ENCODE measurements around the gene AMIGO2.

AMIGO2 gene

DNA sequence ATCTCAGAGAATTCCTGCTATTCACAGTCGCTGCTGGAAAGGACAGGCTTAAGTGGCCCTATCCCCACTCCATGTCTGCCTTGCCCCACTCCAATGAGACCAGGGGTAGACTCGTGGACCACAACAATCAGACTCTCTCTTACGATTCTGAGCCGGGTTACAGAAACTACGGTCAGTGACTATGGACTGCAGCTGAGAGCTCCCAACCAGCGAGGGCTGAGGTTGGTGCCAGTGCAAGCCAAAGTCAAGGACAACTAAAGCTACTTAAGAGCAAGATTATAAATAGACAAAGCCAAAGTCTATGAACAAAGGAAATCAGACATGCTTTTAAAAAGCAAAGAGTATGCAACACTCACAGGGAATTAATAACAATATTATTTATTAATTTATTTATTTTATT, 18.3 kb upstream of the AMIGO2 start:
- no peak for DNase-seq (ENCODE audit: low read depth)

DNA sequence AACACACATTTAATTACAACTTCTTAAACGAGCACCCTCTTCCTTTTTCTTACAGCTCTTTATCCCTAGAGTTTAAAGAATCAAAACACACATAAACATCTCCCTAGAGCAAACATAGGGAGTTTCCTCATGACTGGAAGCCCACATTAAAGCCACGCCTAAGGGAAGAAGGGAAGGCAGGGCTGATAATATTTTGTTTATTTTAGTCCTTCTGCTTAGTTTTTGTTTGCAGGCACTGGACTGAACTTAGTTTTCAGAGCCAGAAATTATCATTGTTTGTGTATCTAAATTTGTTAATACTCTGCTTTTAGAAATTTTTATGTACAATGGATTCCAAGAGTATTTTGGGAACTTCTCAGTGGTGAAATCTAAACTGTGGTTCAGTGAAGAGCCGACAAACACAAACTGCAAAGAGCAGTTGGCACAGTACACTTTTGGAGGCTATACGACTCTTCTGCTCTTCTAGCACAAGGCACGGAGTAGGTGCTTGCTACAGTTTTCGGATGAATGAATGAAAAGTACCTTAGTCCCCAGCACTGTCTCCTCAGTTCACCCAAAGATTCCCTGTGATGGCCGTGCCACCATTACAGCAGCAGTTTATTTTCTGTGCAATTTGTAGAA, 17.6 kb upstream of the AMIGO2 start:
- DNase-seq (ENCODE audit: low read depth): no peak

DNA sequence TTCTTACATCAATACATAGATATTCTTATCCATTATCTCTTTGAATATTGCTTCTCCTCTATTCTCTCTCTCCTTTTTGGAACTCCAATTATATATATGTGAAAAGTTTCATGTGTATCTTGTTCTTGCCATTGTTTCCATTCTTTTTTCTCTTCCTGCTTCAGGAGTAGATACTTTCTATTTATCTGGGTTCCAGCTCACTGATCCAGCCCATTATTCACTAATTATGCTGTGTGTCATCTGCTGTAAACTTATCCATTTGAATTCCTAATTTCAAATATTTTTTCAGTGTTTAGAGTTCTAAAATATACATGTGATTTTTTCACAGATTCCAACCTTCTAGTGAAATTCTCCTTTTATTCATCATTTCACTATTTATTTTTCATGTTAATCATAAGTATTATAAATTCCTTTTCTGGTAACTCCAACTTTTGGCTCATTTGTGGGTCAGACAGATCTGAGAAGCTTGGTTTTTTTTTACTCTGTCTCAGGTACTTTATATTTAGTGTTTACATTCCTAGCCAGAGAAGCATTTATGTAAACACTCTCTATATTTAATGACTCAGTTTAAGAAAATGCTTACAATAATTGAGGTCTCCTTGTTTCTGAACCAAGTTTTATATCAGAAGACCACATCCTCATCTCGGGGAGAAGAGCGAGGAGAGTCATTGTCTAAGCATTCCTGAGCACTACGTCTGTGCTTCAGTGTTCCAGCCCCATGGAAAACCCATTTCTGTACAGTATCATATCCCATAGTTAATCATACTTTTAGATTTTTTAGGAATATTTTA, 15.9 kb upstream of the AMIGO2 start:
- no peak for DNase-seq (ENCODE audit: low read depth)

DNA sequence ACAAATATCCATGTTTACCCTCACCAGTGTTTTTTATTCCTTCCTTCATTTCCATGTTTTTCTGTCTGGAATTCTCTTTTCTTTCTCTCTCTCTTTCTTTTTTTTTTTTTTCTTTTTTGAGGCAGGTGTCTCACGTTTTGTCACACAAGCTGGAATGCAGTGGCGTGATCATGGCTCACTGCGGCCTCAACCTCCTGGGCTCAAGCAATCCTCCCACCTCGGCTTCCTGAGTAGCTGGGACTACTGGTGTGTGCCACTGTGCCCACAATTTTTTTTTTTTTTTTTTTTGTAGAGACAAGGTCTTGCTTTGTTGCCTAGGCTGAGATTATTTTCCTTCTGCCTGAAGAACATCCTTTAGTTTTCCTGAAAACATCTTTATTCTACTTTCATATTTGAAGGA, 15.0 kb upstream of the AMIGO2 start:
- DNase-seq (ENCODE audit: low read depth): no peak

DNA sequence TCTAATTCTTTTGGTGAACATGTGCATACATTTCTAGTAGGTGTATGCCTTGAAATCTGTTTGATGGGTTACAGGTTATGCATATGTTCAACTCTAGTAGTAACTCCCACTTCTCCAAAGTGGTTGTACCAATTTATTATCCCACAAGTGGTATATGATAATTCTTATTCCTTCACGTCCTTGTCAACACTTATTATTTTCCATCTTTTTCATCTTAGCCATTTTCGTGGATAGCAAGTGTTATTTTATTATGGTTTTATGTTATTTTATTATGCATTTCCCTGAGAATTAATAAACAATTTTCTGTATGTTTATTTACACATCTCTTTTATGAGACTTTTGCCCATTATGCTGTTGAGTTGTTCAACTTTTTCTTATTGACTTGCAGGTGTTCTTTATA, 11.2 kb upstream of the AMIGO2 start:
- DNase-seq (ENCODE audit: low read depth): no peak

DNA sequence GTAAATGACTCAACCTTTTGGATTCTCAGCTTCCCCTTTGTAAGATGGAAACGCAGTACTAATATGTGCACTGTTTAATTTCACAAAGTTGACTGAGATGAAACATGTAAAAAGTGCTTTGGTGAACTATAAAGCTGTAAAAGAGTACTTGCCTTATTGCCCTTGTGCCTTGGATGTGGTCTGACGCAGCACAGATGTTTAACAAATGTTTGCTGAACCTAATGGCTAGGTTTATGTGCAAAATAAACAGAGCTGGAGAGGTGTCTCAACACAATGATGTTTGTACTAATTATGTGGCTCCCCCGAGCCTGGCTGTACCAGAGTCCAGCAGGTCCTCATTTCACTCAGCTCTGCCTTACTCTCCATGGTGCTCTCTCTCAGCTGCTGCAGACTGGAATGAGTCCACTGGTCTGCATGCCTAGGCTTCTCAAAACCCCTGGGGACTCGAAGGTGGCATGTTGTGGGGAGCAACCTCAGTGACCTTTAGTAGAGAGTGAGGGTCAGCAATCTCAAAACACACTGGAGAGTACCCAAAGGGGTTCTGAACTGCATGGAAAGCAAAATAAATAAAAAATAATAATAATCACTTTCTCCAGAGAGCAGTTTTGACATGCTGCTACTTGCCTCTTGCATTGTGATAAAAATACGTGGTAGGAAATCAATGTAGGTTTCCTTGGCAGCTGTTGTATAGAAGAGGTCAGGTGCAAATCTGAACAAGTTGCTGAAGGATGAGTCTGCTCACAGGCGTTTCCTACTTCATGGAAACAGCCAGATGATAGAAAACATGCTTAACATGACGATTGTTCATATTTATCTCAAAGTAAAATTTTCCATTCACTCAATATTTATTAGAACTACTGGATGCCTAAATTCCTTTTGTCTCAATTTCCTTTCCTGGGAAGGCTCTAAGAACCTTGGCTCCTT, 8.5 kb upstream of the AMIGO2 start:
- DNase-seq (ENCODE audit: low read depth): no peak

DNA sequence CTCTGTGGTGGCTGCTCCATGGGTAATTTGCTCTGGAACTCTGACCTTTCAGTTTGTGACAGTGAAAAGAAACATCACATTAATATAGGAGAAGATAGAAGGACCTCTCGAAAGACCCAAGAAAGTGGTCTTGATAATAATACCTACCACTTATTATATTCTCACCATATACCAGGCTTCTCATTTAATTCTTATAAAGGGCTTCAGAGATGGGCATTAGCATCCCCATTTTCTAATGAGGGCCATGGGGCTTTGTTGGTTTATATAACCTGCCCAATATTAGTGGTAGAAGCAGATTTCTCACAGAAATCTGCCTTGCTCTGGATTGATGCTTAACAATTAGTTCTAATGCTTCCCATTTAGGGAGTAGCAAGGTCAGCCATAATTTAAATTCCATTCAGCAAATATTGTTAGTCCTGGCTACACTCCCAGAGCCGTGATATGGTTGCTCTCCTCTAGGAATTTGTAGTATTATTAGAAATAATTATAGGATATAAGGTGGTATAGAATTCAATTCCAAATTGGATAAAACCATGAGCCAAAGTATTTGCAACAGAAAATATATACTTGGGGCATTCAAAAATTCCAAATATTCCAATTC, 7.4 kb upstream of the AMIGO2 start:
- no peak for DNase-seq (ENCODE audit: low read depth)

DNA sequence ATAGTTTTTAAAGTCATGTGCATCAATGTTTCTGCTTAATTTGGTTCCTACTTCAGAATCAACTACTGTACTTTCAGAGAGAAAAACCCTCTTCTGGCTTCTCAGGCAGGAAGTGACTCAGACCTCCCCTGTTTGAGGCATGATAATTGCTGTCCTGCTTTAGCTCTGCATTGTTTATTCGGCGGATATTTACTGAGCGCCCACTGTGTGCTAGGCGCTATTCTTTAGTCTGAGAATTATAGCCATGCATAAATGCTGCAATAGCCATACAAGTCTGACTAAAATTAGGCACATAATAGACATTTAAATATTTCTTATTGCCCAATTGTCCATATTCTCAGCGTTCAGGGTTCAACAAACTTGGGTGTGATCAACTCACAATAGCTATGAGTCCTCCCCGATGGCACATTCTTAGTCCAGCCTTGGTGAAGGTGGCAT, 6.1 kb upstream of the AMIGO2 start:
- no peak for DNase-seq (ENCODE audit: low read depth)

DNA sequence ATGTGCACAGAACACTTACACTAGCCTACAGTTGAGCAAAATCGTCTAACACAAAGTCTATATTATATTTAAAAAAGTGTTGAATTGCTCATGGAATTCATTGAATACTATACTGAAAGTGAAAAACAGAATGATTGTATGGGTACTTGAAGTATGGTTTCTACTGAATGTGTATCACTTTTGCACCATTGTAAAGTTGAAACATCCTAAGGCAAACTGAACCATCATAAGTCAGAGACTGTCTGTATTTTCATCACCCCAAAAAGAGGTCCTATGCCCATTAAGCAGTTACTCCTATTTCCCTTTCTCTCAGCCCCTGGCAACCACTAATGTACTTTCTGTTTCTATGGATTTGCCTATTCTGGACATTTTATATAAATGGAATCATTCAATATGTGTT, 4.4 kb upstream of the AMIGO2 start:
- DNase-seq (ENCODE audit: low read depth): no peak

DNA sequence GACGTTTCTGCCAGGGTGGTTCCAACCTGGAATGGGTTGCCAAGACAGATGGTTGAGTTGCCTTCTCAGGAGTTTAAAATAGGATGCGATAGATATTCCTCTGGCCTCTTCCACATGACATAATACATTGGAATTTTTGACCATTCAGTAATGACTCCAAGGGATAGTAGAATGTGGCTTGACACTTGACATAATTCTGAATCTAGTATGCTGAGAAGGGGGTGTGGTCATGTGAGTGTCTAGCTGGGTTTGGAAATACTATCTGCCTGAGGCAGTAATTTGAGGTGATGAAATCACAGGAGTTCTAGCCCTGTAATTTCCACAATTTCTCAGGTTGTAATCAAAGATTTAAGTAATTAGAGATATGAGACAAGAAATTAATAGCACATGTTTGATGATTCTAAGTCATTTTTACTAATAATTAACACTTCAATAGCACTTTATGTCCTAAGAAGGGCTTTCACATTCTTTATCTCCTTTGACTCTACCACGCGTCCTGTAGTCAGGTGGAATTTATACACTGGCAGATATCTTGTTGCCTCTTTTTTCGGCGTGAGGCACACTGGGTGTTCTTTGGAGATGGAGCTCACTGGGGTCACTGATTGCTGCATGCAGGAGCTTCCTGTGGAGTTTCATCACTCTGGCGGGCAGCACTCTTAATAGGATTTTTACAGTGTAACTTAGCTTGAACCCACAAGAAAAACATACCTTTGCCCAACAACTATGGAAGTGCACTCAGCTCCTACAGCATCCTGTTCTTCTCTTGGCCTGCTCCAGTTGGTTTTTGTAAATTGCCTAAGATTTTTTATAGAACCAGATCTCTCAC, 3.2 kb upstream of the AMIGO2 start:
- DNase-seq (ENCODE audit: low read depth): no peak

DNA sequence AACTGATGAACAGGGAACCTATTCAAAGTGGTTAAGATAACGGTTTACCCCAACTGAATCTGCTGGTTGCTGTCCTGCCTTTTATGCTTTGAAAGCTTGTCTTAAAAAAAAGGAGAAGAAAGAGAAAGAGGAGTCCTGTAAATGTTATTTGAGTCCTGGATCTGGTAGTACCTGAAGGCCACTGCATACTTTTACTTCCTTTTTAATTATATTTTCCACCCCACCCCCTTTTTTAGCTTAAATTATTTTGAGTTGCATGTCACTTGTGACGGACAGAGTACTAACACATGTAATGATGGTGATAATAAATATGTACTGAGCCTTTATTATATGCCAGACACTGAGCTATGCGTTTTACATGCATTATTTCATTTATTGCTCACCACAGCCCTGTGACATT, 2.5 kb upstream of the AMIGO2 start:
- DNase-seq (ENCODE audit: low read depth): no peak

DNA sequence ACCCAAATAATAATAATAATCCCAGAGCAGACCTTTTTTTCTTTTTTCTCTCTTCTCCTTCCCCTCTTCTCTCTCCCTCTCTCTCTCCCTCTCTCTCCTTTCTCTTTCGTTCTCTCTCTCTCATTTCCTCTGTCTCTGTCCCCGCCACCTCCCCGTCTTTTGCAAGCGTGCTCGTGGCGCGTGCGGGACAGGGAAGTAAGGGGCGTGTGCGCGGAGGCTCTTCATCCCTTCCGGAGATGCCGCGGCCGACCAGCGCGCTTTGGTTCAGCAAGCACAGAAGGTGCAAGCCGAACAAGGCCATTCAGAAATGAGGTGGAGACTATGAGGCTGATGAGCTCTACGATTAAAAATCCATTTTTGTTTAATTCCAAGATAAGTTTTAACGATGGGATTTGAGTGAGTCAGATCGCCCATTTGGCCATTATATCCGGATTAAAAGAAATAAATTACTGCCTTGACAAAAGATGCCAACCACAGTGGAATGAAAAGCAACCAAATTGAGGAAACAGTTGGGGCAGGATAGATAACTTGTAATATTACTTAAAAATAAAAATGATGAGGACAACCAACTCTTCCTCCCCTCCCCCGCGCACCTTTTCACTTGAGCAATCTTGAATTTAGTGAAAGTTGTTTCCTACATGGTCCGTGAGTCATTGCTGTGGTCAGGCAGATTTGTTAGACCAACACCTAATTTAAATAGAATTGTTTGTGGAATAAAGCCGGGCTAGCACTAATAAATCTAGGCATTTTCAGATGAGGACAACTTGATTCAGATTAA, 1.2 kb upstream of the AMIGO2 start:
- DNase-seq (ENCODE audit: low read depth): peak; percentile 29

DNA sequence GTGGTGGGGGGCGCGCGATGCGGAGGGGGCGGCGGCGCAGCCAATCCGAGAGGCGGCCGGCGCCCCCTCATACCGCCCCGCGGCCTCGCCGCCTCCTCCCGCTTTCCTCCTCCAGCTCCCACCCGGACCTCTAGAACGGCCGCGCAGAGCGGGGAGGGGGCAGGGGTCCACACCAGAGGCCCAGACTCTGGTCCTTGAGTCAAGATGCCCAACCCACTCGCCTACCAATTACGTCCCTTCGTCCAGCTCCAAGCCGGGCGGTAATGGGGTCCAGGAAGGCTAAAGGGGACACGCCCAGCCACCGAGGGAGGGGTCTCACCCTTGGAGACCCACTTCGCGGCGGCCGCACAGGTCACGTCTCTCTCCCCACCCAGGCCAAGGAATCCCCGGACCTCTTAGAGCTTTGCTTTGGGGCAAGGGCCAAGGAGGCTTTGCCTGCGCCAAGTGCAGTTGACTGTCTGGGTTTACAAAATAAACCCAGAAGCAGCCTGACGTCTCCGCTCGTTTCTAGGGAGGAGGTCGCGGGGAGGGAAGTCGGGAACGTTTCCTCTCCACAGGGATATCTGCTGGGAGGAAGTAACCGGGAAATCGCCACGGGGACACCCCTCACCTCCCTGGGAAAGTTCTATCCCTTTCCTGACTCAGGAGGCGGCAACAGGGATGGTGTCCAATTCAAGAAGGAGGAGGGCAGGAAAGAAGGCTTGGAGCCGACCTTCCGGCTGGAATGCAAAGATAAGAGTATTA, 394 bp upstream of the AMIGO2 start:
- no peak for DNase-seq (ENCODE audit: low read depth)

DNA sequence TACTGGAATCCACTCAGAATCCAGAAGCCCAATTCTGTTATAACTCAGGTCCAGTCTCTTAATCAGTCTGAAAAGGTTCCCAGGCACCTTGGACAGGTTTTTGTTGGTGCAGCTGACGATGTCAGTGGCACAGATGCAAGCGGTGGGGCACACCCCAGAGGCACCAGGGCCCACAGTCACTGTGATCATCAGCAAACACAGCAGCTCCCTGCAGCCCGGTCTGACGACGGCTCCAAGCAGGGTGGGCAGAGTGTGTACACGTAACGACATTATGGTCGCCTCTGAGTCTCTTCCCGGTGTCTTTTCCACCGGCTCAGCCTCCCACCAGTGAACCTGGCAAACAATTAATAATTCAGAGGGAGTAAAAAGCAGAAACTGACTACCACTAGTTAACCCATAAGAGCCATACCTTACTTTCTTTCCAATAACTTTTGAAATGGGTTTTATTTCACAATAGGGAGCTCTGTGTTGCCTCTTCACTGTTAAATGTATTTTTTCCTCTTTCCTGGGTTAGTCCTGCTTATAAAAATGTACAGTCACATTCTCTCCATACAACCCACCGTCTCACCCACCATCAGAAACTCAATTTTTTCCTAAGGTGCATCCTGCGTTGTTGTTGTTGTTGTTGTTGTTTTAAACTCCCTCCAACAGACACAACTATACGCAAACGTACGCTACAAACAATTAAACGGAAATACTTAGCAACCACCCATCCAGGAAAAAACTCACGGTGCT, 859 bp downstream of the AMIGO2 start:
- no peak for DNase-seq (ENCODE audit: low read depth)

DNA sequence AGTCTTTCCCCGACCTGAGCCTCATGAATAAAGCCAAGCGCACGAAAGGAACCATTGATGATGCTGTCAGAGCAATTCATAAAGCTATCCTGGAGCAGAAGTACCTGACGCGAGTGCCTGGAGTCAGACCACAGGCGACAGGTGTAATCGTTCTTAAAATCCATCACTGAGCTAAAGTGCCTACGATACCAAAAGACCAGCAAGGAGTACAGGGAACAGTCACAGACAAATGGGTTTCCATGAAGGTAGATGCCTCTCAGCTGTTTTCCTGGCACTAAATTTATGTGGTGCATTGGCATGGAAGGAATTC, 1.7 kb downstream of the AMIGO2 start:
- no peak for DNase-seq (ENCODE audit: low read depth)

DNA sequence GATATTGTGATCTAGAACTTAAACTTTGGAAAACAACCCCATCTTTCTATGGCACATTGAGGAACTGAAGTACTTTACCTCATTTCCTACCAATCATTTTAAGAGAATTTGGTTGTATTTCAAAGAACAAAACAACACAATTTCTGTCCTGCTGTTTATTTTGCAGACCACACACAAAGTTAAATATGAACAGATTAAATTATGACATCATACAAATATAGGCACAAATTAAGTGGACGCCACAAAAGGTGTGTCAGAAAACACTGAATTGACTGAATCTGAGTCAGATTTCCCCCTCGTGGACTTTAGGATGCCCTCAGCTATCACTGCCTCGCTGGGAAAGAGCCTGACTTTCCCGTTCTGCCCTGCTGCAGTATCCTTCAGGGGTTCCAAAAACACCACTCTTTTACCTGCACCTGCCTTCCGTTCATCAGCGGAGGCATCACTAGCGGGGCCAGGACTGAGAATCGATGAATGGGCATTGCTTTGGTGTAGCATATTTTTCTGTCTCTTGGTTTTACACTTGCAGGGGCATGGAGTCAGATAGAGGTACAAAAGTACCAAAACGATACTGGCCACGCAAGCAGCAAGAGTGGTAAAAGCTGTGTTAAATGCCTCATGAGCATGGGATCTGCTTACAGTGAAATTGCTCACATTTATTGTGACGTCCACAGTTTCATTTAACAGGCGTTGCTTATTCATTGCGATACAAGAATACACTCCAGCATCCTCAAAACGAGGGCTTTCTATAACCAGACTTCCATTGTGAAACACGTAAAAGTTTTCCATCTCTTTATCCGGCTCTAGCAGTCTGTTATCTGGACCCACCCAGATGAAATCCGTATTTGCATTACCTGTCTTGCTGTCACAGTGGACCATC, 2.3 kb downstream of the AMIGO2 start:
- DNase-seq (ENCODE audit: low read depth): no peak

DNA sequence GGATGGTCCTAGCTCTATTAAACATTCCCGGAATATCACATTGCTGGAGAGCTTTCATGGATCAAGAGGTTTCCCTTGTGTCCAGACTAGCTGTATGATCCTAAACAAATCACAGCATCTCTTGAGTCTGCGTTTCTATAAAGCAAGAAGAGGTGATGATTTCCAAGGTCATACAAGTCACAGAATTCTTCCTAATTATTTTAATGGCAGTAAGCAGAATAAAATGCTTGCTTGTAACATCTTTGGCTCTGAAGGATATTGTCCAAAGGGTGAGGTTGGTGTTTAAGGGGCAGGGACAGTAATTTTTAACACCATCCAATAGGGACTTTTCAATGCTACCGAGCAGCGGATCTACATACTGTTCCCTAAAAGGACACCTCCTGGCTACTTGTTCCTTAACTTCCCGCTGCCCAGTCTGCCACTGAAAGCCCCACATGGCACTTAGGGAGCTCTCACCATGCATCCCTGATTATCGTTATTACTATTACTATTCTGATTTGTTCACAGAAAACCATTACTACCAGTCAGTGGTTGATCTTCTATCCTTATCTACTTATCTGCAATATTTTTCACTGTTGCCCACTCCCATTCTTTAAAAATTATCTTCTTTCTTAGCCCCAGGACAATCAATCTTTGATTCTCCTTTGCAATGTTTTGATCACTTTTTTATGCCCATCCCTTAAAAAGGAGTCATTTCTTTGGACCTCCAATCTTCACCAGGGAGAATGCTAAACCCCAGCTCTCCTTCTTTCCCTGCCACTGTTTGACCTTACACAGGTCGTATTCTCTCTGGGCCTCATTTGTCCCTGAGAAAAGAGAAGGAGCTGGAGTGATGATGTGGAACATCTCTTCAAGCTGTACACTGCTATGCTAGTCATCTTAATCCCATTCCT, 4.3 kb downstream of the AMIGO2 start:
- no peak for DNase-seq (ENCODE audit: low read depth)

Data from activated T-helper 9 cell treated with anti-CD3 and anti-CD28 coated beads, Interleukin-2, amount 50 U/mL, for 16 hours (primary cell).